Chondrocyte (in vitro differentiated cells): ENCODE measurements around the gene POFUT2. TPM values are rescaled to one million over a fixed set of nuclear protein-coding genes. Genes with fewer than 3 reads are reported as not detected.
"Not testable (repeated sequence)": the region's sequence is repeated elsewhere in the genome, so short reads cannot be mapped to it uniquely, and the experiment has no call there.

ENCODE experiments used
- DNase-seq: peaks from one replicate; pipeline ENCODE4 v3.0.0; 2021; ENCODE audit warnings: mixed read lengths, low spot score
- H3K27ac Mint-ChIP-seq: one replicate; pipeline ENCODE4 v1.8.0; 2021; ENCODE audit warnings: mild to moderate bottlenecking, moderate library complexity, mixed read lengths; ENCODE audit not compliant: unreplicated experiment
- H3K27me3 Mint-ChIP-seq: 2 replicates; pipeline ENCODE4 v1.8.0; 2021; ENCODE audit warnings: low read depth, mixed read lengths
- H3K36me3 Mint-ChIP-seq: 2 replicates; pipeline ENCODE4 v1.8.0; 2021; ENCODE audit warnings: low read depth, mixed read lengths
- H3K4me1 Mint-ChIP-seq: 2 replicates; pipeline ENCODE4 v1.8.0; 2021; ENCODE audit warnings: low read depth, mild to moderate bottlenecking, mixed read lengths
- H3K4me3 Mint-ChIP-seq: one replicate; pipeline ENCODE4 v1.8.0; 2021; ENCODE audit warnings: mild to moderate bottlenecking, moderate library complexity, mixed read lengths; ENCODE audit not compliant: unreplicated experiment
- H3K9me3 Mint-ChIP-seq: 2 replicates; pipeline ENCODE4 v1.8.0; 2021; ENCODE audit warnings: low read depth, mixed read lengths
- CTCF ChIP-seq: fragments of 200-600 bp; sonication (generic); IDR thresholded peaks from 2 replicates; pipeline ENCODE4 v1.5.0; 2021; ENCODE audit warnings: antibody characterized with exemption, mild to moderate bottlenecking, moderate library complexity
- total RNA-seq: library from RNA; stranded (reverse); gene quantifications from 3 replicates; pipeline ENCODE4 v1.2.1, GENCODE V29; 2021

Gene POFUT2
- total RNA-seq, 1 donor from 2014 or later: 73.6 TPM

- peak; percentile 68 for DNase-seq
- no peak overlapping the region for H3K27ac Mint-ChIP-seq
- H3K4me1 Mint-ChIP-seq: peaks cover 42% of the 10 kb centered on the region
These were observed 30.5 kb upstream of the POFUT2 start for GRCh38 chr21:45318146-45318555.

GRCh38 chr21:45317398-45318145 lies 29.9 kb upstream of the POFUT2 start:
- Mint-ChIP-seq H3K9me3 (no peaks in the 10 kb centered on the region), H3K27me3 (no peaks in the 10 kb centered on the region), H3K4me3 (no peak overlapping the region), H3K4me1 (peaks cover 40% of the 10 kb centered on the region), H3K27ac (peak overlapping the region; percentile 36), H3K36me3 (no peaks in the 10 kb centered on the region)
- DNase-seq: no peak
- no peak for TF ChIP-seq CTCF

More at GRCh38 chr21:45318146-45318555, 30.5 kb upstream of the POFUT2 start:
- no peaks in the 10 kb centered on the region for H3K36me3 Mint-ChIP-seq
- TF ChIP-seq CTCF: no peak
- no peaks in the 10 kb centered on the region for H3K27me3 Mint-ChIP-seq
- H3K4me3 Mint-ChIP-seq: no peak overlapping the region
- no peaks in the 10 kb centered on the region for H3K9me3 Mint-ChIP-seq

GRCh38 chr21:45316871-45317397 lies 29.2 kb upstream of the POFUT2 start:
- Mint-ChIP-seq H3K4me1 (peaks cover 39% of the 10 kb centered on the region), H3K9me3 (peaks cover 5% of the 10 kb centered on the region), H3K27me3 (no peaks in the 10 kb centered on the region), H3K4me3 (no peak overlapping the region), H3K36me3 (peaks cover 2% of the 10 kb centered on the region), H3K27ac (no peak overlapping the region)
- TF ChIP-seq CTCF: no peak
- peak; percentile 64 for DNase-seq

GRCh38 chr21:45315676-45316470 lies 28.2 kb upstream of the POFUT2 start:
- H3K27ac Mint-ChIP-seq, DNase-seq, H3K27me3 Mint-ChIP-seq, H3K9me3 Mint-ChIP-seq, H3K36me3 Mint-ChIP-seq, H3K4me3 Mint-ChIP-seq: not testable (repeated sequence)
- H3K4me1 Mint-ChIP-seq: peaks cover 34% of the 10 kb centered on the region

- no peak overlapping the region for H3K27ac Mint-ChIP-seq
- H3K4me3 Mint-ChIP-seq: no peak overlapping the region
- peaks cover 2% of the 10 kb centered on the region for H3K36me3 Mint-ChIP-seq
- peaks cover 7% of the 10 kb centered on the region for H3K9me3 Mint-ChIP-seq
- peaks cover 31% of the 10 kb centered on the region for H3K4me1 Mint-ChIP-seq
- no peaks in the 10 kb centered on the region for H3K27me3 Mint-ChIP-seq
- TF ChIP-seq CTCF: no peak
- DNase-seq: no peak
These were observed 26.0 kb upstream of the POFUT2 start for GRCh38 chr21:45313682-45314081.
